A673 (cell line): ENCODE measurements around the gene CADPS2.

Experiments
- CTCF ChIP-seq: fragments of 300-800, 200-600 bp; sonication (generic); conservative IDR thresholded peaks from 2 replicates; pipeline ENCODE4 v1.5.1; 2017; ENCODE audit warnings: low read depth, mild to moderate bottlenecking, antibody characterized with exemption, low read length, moderate library complexity, mixed read lengths
- EZH2 ChIP-seq: fragments of 200-600 bp; sonication (generic); IDR thresholded peaks from 2 replicates; pipeline ENCODE4 v1.6.1; 2017; ENCODE audit warnings: borderline replicate concordance, low read depth, mild to moderate bottlenecking, mixed read lengths, antibody characterized with exemption, low read length; ENCODE audit not compliant: poor library complexity, severe bottlenecking

- TF ChIP-seq CTCF (no peak), EZH2 (no peak)
Measured at GRCh38 chr7:122329145-122329802, 557.0 kb downstream of the CADPS2 start.
